Measurements from ENCODE around the gene PNMA8A. TPM values are rescaled to one million over a fixed set of nuclear protein-coding genes. Genes with fewer than 3 reads are reported as not detected.

The PNMA8A gene
- polyA plus RNA-seq, 1 of the 3 experiments (the other 2 are of a cell fraction): 10.2 TPM

- ChIA-PET POLR2A (no interaction called here), CTCF (no interaction called here)
- H2AFZ ChIP-seq (ENCODE audit: low read depth): no peak overlapping the region
- H3K27me3 ChIP-seq (ENCODE audit: insufficient read depth): no peaks in the 10 kb centered on the region
- DNase-seq: no peak
- no peak overlapping the region for H3K4me2 ChIP-seq
- H3K9me3 ChIP-seq: no peaks in the 10 kb centered on the region
- no peak overlapping the region for H3K9ac ChIP-seq
- TF ChIP-seq GATA2 (CRISPR knock-in tag; IDR thresholded peaks at IDR 0.05): peak; percentile 51; the same call in 1 of the 2 replicates
- no peak for TF ChIP-seq NRF1 (IDR thresholded peaks at IDR 0.05; ENCODE audit: low read depth, low read length)
- WGBS (ENCODE audit: low lambda C conversion rate): 38% methylated on average over 3 of the region's 3 CpGs
- no peaks in the 10 kb centered on the region for H3F3A ChIP-seq (replicated peaks; ENCODE audit: insufficient read depth)
- H4K20me1 ChIP-seq (ENCODE audit: insufficient read depth): no peaks in the 10 kb centered on the region
- no peaks in the 10 kb centered on the region for H3K79me2 ChIP-seq (ENCODE audit: insufficient read depth)
- no peak overlapping the region for H3K27ac ChIP-seq (ENCODE audit: low read depth in 2 of 2, low read length in 1 of 2)
- H3K4me1 ChIP-seq (ENCODE audit: control insufficient read depth in 1 of 2, insufficient read depth in 2 of 2, low read depth in 1 of 2, low read length in 1 of 2): no peaks in the 10 kb centered on the region; a peak in 1 of 4 replicates
- no peak overlapping the region for H3K4me3 ChIP-seq (ENCODE audit: low read depth in 2 of 2, low read length in 1 of 2)
- H3K9me2 ChIP-seq: no peaks in the 10 kb centered on the region
- no peaks in the 10 kb centered on the region for H3K36me3 ChIP-seq (replicated peaks in 1 of 2; ENCODE audit: control insufficient read depth in 1 of 2, insufficient read depth in 2 of 2, low read length in 1 of 2)
These were observed 17.1 kb downstream of the PNMA8A start for GRCh38 chr19:46454244-46454643.

GRCh38 chr19:46453661-46454060 lies 17.7 kb downstream of the PNMA8A start:
- H3K4me3 ChIP-seq (ENCODE audit: low read depth in 2 of 2, low read length in 1 of 2): no peak overlapping the region
- ChIA-PET CTCF (no interaction called here), POLR2A (no interaction called here)
- H3K27me3 ChIP-seq (ENCODE audit: insufficient read depth): no peaks in the 10 kb centered on the region
- no peaks in the 10 kb centered on the region for H4K20me1 ChIP-seq (ENCODE audit: insufficient read depth)
- H3K4me2 ChIP-seq: no peak overlapping the region
- no peak overlapping the region for H2AFZ ChIP-seq (ENCODE audit: low read depth)
- H3K9me3 ChIP-seq: no peaks in the 10 kb centered on the region
- WGBS (ENCODE audit: low lambda C conversion rate): 84% methylated on average over 6 of the region's 6 CpGs
- H3K9me2 ChIP-seq: no peaks in the 10 kb centered on the region
- no peaks in the 10 kb centered on the region for H3K79me2 ChIP-seq (ENCODE audit: insufficient read depth)
- TF ChIP-seq SMC3 (IDR thresholded peaks at IDR 0.05; ENCODE audit: low read depth, low read length) (no peak), NFIC (IDR thresholded peaks at IDR 0.05; ENCODE audit: borderline replicate concordance) (no peak), USF2 (IDR thresholded peaks at IDR 0.05; ENCODE audit: borderline replicate concordance, low read depth, low read length) (no peak), SIN3A (IDR thresholded peaks at IDR 0.05; ENCODE audit: borderline replicate concordance, low read depth, low read length) (no peak), PBX3 (IDR thresholded peaks at IDR 0.05) (no peak), RFX5 (IDR thresholded peaks at IDR 0.05; ENCODE audit: low read length) (no peak), RCOR1 (IDR thresholded peaks at IDR 0.05; ENCODE audit: low read length) (no peak), NRF1 (IDR thresholded peaks at IDR 0.05; ENCODE audit: low read depth, low read length) (no peak), RAD21 (IDR thresholded peaks at IDR 0.05; ENCODE audit: low read length) (no peak), MXI1 (IDR thresholded peaks at IDR 0.05; ENCODE audit: low read depth, low read length) (no peak), CTCF (IDR thresholded peaks at IDR 0.05) (no peak), FOSL2 (IDR thresholded peaks at IDR 0.05; ENCODE audit: borderline replicate concordance, low read depth) (no peak), YY1 (IDR thresholded peaks at IDR 0.05; ENCODE audit: low read depth) (no peak), GABPA (IDR thresholded peaks at IDR 0.05; ENCODE audit: low read depth) (no peak), IRF3 (IDR thresholded peaks at IDR 0.05; ENCODE audit: low read depth, low read length) (no peak)
- H3K27ac ChIP-seq (ENCODE audit: low read depth in 2 of 2, low read length in 1 of 2): no peak overlapping the region
- H3K4me1 ChIP-seq (ENCODE audit: control insufficient read depth in 1 of 2, insufficient read depth in 2 of 2, low read depth in 1 of 2, low read length in 1 of 2): no peaks in the 10 kb centered on the region; a peak in 1 of 4 replicates
- no peaks in the 10 kb centered on the region for H3K36me3 ChIP-seq (replicated peaks in 1 of 2; ENCODE audit: control insufficient read depth in 1 of 2, insufficient read depth in 2 of 2, low read length in 1 of 2)
- no peaks in the 10 kb centered on the region for H3F3A ChIP-seq (replicated peaks; ENCODE audit: insufficient read depth)
- no peak overlapping the region for H3K9ac ChIP-seq
- DNase-seq: no peak
